Keratinocyte (primary cell): ENCODE data around the gene NXNL1. TPM values are rescaled to one million over a fixed set of nuclear protein-coding genes. Genes with fewer than 3 reads are reported as not detected.

ENCODE experiments used
- DNase-seq: peaks from one replicate; pipeline ENCODE4 v3.0.0-alpha.2; 2011; ENCODE audit warnings: low read depth, missing footprints, low spot score
- FAIRE-seq: peaks from 2 replicates; lab custom pipeline; 2011; peaks lifted over from hg19 to GRCh38; lab: Jason Lieb, UNC
- H2AFZ ChIP-seq: 2 replicates; pipeline ENCODE4 v1.6.0; 2012; ENCODE audit warnings: low read length, control low read depth, inconsistent platforms; ENCODE audit not compliant: control insufficient read depth
- H3K27ac ChIP-seq: 2 replicates; pipeline ENCODE4 v1.5.1; 2011; ENCODE audit warnings: low read length; ENCODE audit not compliant: control insufficient read depth, insufficient read depth
- H3K27me3 ChIP-seq: 3 replicates; pipeline ENCODE4 v1.6.0; 2011; ENCODE audit warnings: low read length; ENCODE audit not compliant: control insufficient read depth, insufficient read depth; ENCODE audit errors: extremely low read depth
- H3K36me3 ChIP-seq, 2 experiments: 2 replicates in 1 of 2; 3 replicates in 1 of 2; pipeline ENCODE4 v1.5.1; 2011; ENCODE audit warnings: low read length in 2 of 2, mild to moderate bottlenecking in 1 of 2; ENCODE audit not compliant: control insufficient read depth in 2 of 2, insufficient read depth in 2 of 2; ENCODE audit errors: extremely low read depth in 1 of 2
- H3K4me1 ChIP-seq: 3 replicates; pipeline ENCODE4 v1.5.1; 2011; ENCODE audit warnings: low read length; ENCODE audit not compliant: control insufficient read depth, insufficient read depth; ENCODE audit errors: extremely low read depth
- H3K4me2 ChIP-seq: 3 replicates; pipeline ENCODE4 v1.6.0; 2011; ENCODE audit warnings: low read depth, low read length; ENCODE audit not compliant: control insufficient read depth, insufficient read depth; ENCODE audit errors: extremely low read depth
- H3K4me3 ChIP-seq, 3 experiments: fragments of 200-600 bp in 1 of 3; sonication (generic) in 1 of 3; 2 replicates in 2 of 3; 3 replicates in 1 of 3; pipeline ENCODE4 v1.5.1; 2011 to 2016; ENCODE audit warnings: low read length in 3 of 3, mild to moderate bottlenecking in 3 of 3, control low read depth in 2 of 3, inconsistent platforms in 1 of 3, low read depth in 1 of 3, mixed read lengths in 1 of 3, mixed run types in 1 of 3, moderate library complexity in 1 of 3; ENCODE audit not compliant: control insufficient read depth in 2 of 3, insufficient read depth in 2 of 3; ENCODE audit errors: extremely low read depth in 1 of 3
- H3K79me2 ChIP-seq: 2 replicates; pipeline ENCODE4 v1.6.0; 2012; ENCODE audit warnings: low read length; ENCODE audit not compliant: control insufficient read depth, insufficient read depth
- H3K9ac ChIP-seq: 3 replicates; pipeline ENCODE4 v1.6.0; 2011; ENCODE audit warnings: low read length; ENCODE audit not compliant: control insufficient read depth, insufficient read depth; ENCODE audit errors: extremely low read depth
- H3K9me1 ChIP-seq: 3 replicates; pipeline ENCODE4 v1.6.0; 2011; ENCODE audit warnings: low read length; ENCODE audit not compliant: control insufficient read depth, insufficient read depth; ENCODE audit errors: extremely low read depth
- H3K9me3 ChIP-seq: 2 replicates; pipeline ENCODE4 v1.5.1; 2012; ENCODE audit warnings: low read depth, low read length; ENCODE audit not compliant: control insufficient read depth
- H4K20me1 ChIP-seq: 3 replicates; pipeline ENCODE4 v1.6.0; 2011; ENCODE audit warnings: low read length; ENCODE audit not compliant: control insufficient read depth, insufficient read depth; ENCODE audit errors: extremely low read depth
- EZH2 ChIP-seq: IDR thresholded peaks from one replicate; pipeline ENCODE4 v1.6.1; 2012; ENCODE audit warnings: inconsistent platforms, mild to moderate bottlenecking, low read length, moderate library complexity
- dilution Hi-C: fragments of 300-500 bp; cut with MboI; formaldehyde crosslinking; loops from one replicate; pipeline ENCODE4 v1.7.0; 2020; ENCODE audit warnings: low sequenced_read_pairs; ENCODE audit not compliant: extremely low pct_ligation_motif_present
- polyA plus RNA-seq, 5 experiments: library from polyadenylated mRNA; depleted of rRNA in 3 of 5; stranded (reverse) in 3 of 5; stranded (forward) in 1 of 5; unstranded in 1 of 5; fragments of >200 nt; gene quantifications; 1 replicate in 1 of 5; 2 replicates in 3 of 5; 3 replicates in 1 of 5; pipeline versions ENCODE4 v1.2.1 to v1.2.3, GENCODE V29; 2011 to 2012; ENCODE audit warnings: missing spikeins in 2 of 5, low read depth in 1 of 5, low replicate concordance in 1 of 5
- TF ChIP-seq, protein P1 (sequence below), 3 experiments: IDR thresholded peaks in 1 of 3; conservative IDR thresholded peaks in 1 of 3; optimal IDR thresholded peaks in 1 of 3; 2 replicates in 2 of 3; 3 replicates in 1 of 3; pipeline versions ENCODE3 to v1.5.1; 2011; ENCODE audit warnings: low read length in 3 of 3, mild to moderate bottlenecking in 3 of 3, moderate library complexity in 2 of 3, control low read depth in 1 of 3, inconsistent platforms in 1 of 3; ENCODE audit not compliant: insufficient read depth in 2 of 3; ENCODE audit errors: extremely low read depth in 1 of 3

Gene NXNL1
- polyA plus RNA-seq, 1 donor (not counting 4 experiments of a cell fraction or from before 2014, with no cell fraction given) = not detected

DNA sequence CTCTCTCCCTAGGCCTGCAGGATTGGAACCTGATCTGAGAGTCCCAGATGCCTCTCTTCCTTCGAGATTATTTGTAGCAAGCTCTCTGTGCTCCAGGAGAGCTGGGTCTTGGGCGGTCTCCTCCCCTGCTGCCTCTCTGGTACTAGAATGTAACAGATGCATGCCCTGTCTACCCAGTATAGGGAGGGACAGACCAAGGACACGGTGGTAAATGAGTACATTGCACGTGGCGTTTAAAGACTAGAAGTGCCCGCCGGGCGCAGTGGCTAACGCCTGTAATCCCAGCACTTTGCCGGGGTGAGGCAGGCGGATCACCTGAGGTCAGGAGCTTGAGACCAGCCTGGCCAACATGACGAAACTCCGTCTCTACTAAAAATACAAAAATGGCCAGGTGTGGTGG lies 21.3 kb upstream of the NXNL1 start:
- peaks cover 3% of the 10 kb centered on the region for H3K79me2 ChIP-seq

DNA sequence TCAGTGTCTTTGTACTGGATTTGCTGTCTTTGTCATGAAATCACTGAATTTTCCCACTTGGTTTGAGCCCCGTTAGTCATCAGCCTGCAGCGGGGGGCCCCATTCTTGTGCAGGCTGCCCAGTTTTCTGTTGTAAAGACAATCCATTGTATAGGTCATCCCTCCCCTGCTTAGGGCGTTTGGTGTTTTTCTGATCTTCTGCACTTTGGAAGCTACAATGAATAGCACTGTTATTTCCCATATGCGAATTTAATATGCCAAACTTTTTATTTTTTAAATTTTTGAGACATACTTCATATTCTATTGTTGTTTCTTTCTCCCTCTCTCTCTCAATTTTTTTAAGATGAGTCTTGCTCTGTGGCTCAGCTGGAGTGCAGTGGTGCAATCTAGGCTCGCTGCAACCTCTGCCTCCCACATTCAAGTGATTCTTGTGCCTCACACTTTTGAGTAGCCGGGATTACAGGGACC lies 18.6 kb upstream of the NXNL1 start:
- FAIRE-seq (no peak), DNase-seq (no peak)
- Histone ChIP-seq H3K9ac (no peak overlapping the region), H2AFZ (no peak overlapping the region), H3K4me3 (no peak overlapping the region), H3K27ac (no peak overlapping the region), H3K9me1 (no peaks in the 10 kb centered on the region), H3K79me2 (peaks cover 3% of the 10 kb centered on the region), H3K9me3 (no peaks in the 10 kb centered on the region), H3K36me3 (no peaks in the 10 kb centered on the region), H3K4me2 (no peak overlapping the region), H4K20me1 (no peaks in the 10 kb centered on the region), H3K27me3 (no peaks in the 10 kb centered on the region), H3K4me1 (peaks cover 15% of the 10 kb centered on the region)
- TF ChIP-seq EZH2 = no peak
- TF ChIP-seq, protein P1, sequence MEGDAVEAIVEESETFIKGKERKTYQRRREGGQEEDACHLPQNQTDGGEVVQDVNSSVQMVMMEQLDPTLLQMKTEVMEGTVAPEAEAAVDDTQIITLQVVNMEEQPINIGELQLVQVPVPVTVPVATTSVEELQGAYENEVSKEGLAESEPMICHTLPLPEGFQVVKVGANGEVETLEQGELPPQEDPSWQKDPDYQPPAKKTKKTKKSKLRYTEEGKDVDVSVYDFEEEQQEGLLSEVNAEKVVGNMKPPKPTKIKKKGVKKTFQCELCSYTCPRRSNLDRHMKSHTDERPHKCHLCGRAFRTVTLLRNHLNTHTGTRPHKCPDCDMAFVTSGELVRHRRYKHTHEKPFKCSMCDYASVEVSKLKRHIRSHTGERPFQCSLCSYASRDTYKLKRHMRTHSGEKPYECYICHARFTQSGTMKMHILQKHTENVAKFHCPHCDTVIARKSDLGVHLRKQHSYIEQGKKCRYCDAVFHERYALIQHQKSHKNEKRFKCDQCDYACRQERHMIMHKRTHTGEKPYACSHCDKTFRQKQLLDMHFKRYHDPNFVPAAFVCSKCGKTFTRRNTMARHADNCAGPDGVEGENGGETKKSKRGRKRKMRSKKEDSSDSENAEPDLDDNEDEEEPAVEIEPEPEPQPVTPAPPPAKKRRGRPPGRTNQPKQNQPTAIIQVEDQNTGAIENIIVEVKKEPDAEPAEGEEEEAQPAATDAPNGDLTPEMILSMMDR (optimal IDR thresholded peaks at IDR 0.05 in 1 of 3, IDR thresholded peaks at IDR 0.05 in 1 of 3, conservative IDR thresholded peaks at IDR 0.05 in 1 of 3; ENCODE audit: extremely low read depth in 1 of 3, insufficient read depth in 2 of 3, low read length in 3 of 3) = no peak
- dilution Hi-C loops = no loop called here

More for the DNA sequence above, 21.3 kb upstream of the NXNL1 start:
- Histone ChIP-seq H3K4me3 (no peak overlapping the region), H3K4me2 (no peak overlapping the region), H3K27me3 (no peaks in the 10 kb centered on the region), H3K27ac (no peak overlapping the region), H3K9ac (no peak overlapping the region), H3K4me1 (peaks cover 9% of the 10 kb centered on the region), H3K9me1 (no peaks in the 10 kb centered on the region), H2AFZ (no peak overlapping the region), H4K20me1 (no peaks in the 10 kb centered on the region), H3K9me3 (no peaks in the 10 kb centered on the region), H3K36me3 (peaks cover 0 to 3% of the 10 kb centered on the region in 2 experiments)
- TF ChIP-seq, protein P1 (optimal IDR thresholded peaks at IDR 0.05 in 1 of 3, IDR thresholded peaks at IDR 0.05 in 1 of 3, conservative IDR thresholded peaks at IDR 0.05 in 1 of 3; ENCODE audit: extremely low read depth in 1 of 3, insufficient read depth in 2 of 3, low read length in 3 of 3) = no peak
- no peak for TF ChIP-seq EZH2
- dilution Hi-C loops = no loop called here
- DNase-seq (no peak), FAIRE-seq (no peak)
